Liver (tissue), 3 donors: ENCODE measurements around the gene SPATA31E1.

Experiments
- EGR1 ChIP-seq, 2 donors: IDR thresholded peaks; 2 replicates each; pipeline ENCODE4 v1.6.1; 2016 to 2018; ENCODE audit warnings: antibody characterized with exemption in 2 of 2, low read depth in 2 of 2
- FOXA1 ChIP-seq: IDR thresholded peaks from 2 replicates; pipeline ENCODE4 v1.6.1; 2016; ENCODE audit warnings: antibody characterized with exemption
- FOXA2 ChIP-seq: IDR thresholded peaks from 2 replicates; pipeline ENCODE4 v1.6.1; 2016; ENCODE audit warnings: antibody characterized with exemption
- GABPA ChIP-seq, 2 donors: IDR thresholded peaks in 1 of 2; conservative IDR thresholded peaks in 1 of 2; 2 replicates each; pipeline ENCODE4 v1.6.1; 2016; ENCODE audit warnings: antibody characterized with exemption in 2 of 2, mild to moderate bottlenecking in 1 of 2, moderate library complexity in 1 of 2
- JUND ChIP-seq, 2 donors: IDR thresholded peaks; 2 replicates each; pipeline ENCODE4 v1.6.1; 2016; ENCODE audit warnings: antibody characterized with exemption in 2 of 2
- NR2F2 ChIP-seq: IDR thresholded peaks from 2 replicates; pipeline ENCODE4 v1.6.1; 2016; ENCODE audit warnings: antibody characterized with exemption
- RAD21 ChIP-seq, 2 donors: IDR thresholded peaks; 2 replicates each; pipeline ENCODE4 v1.6.1; 2016; ENCODE audit warnings: antibody characterized with exemption in 2 of 2, mild to moderate bottlenecking in 2 of 2
- TAF1 ChIP-seq: conservative IDR thresholded peaks from 2 replicates; pipeline ENCODE4 v1.6.1; 2016; ENCODE audit warnings: antibody characterized with exemption, mild to moderate bottlenecking
- YY1 ChIP-seq: IDR thresholded peaks from 2 replicates; pipeline ENCODE4 v1.6.1; 2016; ENCODE audit warnings: antibody characterized with exemption, mild to moderate bottlenecking
- ZBTB33 ChIP-seq: IDR thresholded peaks from 2 replicates; pipeline ENCODE4 v1.6.1; 2016; ENCODE audit warnings: antibody characterized with exemption
- TF ChIP-seq, protein P1 (sequence below): fragments of 150-350 bp; IDR thresholded peaks from 2 replicates; pipeline ENCODE4 v1.5.1; 2017; ENCODE audit warnings: improper control_type of control experiment, low read depth, low read length; ENCODE audit not compliant: missing input control
- TF ChIP-seq, protein P2 (sequence below): IDR thresholded peaks from 2 replicates; pipeline ENCODE4 v1.6.1; 2016; ENCODE audit warnings: antibody characterized with exemption, mild to moderate bottlenecking
- TF ChIP-seq, protein P3 (sequence below): IDR thresholded peaks from 2 replicates; pipeline ENCODE4 v1.6.1; 2016; ENCODE audit warnings: antibody characterized with exemption
- TF ChIP-seq, protein P4 (sequence below): IDR thresholded peaks from 2 replicates; pipeline ENCODE4 v1.6.1; 2016; ENCODE audit warnings: antibody characterized with exemption
- donor health status: healthy.
- donor health status: healthy.

DNA sequence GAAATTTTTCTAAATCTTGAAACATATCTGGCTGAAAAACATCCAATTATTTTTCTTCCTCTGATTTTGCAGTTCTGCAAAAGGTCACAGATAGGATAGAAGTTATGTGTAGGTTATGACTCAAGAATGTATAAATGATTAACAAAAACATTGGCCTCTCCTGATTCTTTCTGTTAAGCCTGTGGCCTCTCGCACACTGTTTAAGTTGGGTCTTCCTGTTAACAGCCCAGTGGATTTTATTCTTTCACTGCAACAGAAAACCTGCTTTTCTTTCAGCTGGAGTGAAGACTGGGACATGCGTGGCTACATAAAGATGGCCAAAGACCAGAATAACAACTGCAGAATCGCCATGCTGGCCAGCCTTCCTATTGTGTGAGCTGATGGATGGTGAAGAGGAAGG lies 17.1 kb upstream of the SPATA31E1 start:
- TF ChIP-seq, protein P1, sequence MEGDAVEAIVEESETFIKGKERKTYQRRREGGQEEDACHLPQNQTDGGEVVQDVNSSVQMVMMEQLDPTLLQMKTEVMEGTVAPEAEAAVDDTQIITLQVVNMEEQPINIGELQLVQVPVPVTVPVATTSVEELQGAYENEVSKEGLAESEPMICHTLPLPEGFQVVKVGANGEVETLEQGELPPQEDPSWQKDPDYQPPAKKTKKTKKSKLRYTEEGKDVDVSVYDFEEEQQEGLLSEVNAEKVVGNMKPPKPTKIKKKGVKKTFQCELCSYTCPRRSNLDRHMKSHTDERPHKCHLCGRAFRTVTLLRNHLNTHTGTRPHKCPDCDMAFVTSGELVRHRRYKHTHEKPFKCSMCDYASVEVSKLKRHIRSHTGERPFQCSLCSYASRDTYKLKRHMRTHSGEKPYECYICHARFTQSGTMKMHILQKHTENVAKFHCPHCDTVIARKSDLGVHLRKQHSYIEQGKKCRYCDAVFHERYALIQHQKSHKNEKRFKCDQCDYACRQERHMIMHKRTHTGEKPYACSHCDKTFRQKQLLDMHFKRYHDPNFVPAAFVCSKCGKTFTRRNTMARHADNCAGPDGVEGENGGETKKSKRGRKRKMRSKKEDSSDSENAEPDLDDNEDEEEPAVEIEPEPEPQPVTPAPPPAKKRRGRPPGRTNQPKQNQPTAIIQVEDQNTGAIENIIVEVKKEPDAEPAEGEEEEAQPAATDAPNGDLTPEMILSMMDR, result no peak
- TF ChIP-seq RAD21 (IDR thresholded peaks at IDR 0.05), result no peak
- TF ChIP-seq, protein P2, sequence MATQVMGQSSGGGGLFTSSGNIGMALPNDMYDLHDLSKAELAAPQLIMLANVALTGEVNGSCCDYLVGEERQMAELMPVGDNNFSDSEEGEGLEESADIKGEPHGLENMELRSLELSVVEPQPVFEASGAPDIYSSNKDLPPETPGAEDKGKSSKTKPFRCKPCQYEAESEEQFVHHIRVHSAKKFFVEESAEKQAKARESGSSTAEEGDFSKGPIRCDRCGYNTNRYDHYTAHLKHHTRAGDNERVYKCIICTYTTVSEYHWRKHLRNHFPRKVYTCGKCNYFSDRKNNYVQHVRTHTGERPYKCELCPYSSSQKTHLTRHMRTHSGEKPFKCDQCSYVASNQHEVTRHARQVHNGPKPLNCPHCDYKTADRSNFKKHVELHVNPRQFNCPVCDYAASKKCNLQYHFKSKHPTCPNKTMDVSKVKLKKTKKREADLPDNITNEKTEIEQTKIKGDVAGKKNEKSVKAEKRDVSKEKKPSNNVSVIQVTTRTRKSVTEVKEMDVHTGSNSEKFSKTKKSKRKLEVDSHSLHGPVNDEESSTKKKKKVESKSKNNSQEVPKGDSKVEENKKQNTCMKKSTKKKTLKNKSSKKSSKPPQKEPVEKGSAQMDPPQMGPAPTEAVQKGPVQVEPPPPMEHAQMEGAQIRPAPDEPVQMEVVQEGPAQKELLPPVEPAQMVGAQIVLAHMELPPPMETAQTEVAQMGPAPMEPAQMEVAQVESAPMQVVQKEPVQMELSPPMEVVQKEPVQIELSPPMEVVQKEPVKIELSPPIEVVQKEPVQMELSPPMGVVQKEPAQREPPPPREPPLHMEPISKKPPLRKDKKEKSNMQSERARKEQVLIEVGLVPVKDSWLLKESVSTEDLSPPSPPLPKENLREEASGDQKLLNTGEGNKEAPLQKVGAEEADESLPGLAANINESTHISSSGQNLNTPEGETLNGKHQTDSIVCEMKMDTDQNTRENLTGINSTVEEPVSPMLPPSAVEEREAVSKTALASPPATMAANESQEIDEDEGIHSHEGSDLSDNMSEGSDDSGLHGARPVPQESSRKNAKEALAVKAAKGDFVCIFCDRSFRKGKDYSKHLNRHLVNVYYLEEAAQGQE, result no peak
- TF ChIP-seq, protein P3, sequence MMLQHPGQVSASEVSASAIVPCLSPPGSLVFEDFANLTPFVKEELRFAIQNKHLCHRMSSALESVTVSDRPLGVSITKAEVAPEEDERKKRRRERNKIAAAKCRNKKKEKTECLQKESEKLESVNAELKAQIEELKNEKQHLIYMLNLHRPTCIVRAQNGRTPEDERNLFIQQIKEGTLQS, result no peak
- no peak for TF ChIP-seq FOXA1
- no peak for TF ChIP-seq NR2F2
- no peak for TF ChIP-seq FOXA2
- TF ChIP-seq TAF1, result no peak
- TF ChIP-seq ZBTB33, result no peak
- TF ChIP-seq GABPA (IDR thresholded peaks at IDR 0.05 in 1 of 2, conservative IDR thresholded peaks at IDR 0.05 in 1 of 2), result no peak
- TF ChIP-seq, protein P4, sequence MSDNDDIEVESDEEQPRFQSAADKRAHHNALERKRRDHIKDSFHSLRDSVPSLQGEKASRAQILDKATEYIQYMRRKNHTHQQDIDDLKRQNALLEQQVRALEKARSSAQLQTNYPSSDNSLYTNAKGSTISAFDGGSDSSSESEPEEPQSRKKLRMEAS, result no peak
- TF ChIP-seq EGR1 (IDR thresholded peaks at IDR 0.05; ENCODE audit: low read depth in 2 of 2), result no peak
- no peak for TF ChIP-seq YY1
- no peak for TF ChIP-seq JUND (IDR thresholded peaks at IDR 0.05)
